Heart left ventricle (tissue), 16 donors: ENCODE results near the gene IQCC. TPM values are rescaled to one million over a fixed set of nuclear protein-coding genes. Genes with fewer than 3 reads are reported as not detected.

Experiments used
- ATAC-seq, 4 donors: fragments of 200-7000 bp; cut with Tn5 transposase; one replicate each; pipeline ENCODE4 v1.9.1; 2020 to 2022; ENCODE audit warnings: moderate library complexity in 4 of 4, mild to moderate bottlenecking in 3 of 4, moderate number of reproducible peaks in 1 of 4
- DNase-seq, 5 donors: peaks; one replicate each; pipeline ENCODE4 v3.0.0-alpha.2; 2020
- H3K27ac ChIP-seq, 12 donors: fragments of 200-600 bp; sonication (generic) in 4 of 12; one replicate each; pipeline versions ENCODE4 v1.5.0 to v1.8.0; 2016 to 2022; ENCODE audit warnings: mild to moderate bottlenecking in 2 of 12
- H3K27me3 ChIP-seq, 9 donors: fragments of 200-600 bp; sonication (generic) in 2 of 9; one replicate each; pipeline versions ENCODE4 v1.5.1 to v1.8.0; 2016 to 2022; ENCODE audit warnings: mild to moderate bottlenecking in 3 of 9
- H3K36me3 ChIP-seq, 9 donors: fragments of 200-600 bp; sonication (generic) in 2 of 9; one replicate each; pipeline versions ENCODE4 v1.5.0 to v1.8.0; 2018 to 2022; ENCODE audit warnings: mild to moderate bottlenecking in 2 of 9
- H3K4me1 ChIP-seq, 12 donors: fragments of 200-600 bp; sonication (generic) in 4 of 12; one replicate each; pipeline versions ENCODE4 v1.5.0 to v1.8.0; 2016 to 2022; ENCODE audit warnings: mild to moderate bottlenecking in 3 of 12
- H3K4me3 ChIP-seq, 12 donors: fragments of 200-600 bp; sonication (generic) in 4 of 12; one replicate each; pipeline versions ENCODE4 v1.5.0 to v1.8.0; 2017 to 2022; ENCODE audit warnings: mild to moderate bottlenecking in 9 of 12, moderate library complexity in 4 of 12
- H3K9me3 ChIP-seq, 12 donors: fragments of 200-600 bp; sonication (generic) in 4 of 12; one replicate each; pipeline versions ENCODE4 v1.5.0 to v1.8.0; 2016 to 2022; ENCODE audit warnings: mild to moderate bottlenecking in 1 of 12
- CTCF ChIP-seq, 12 donors: fragments of 200-600 bp; sonication (generic) in 4 of 12; IDR thresholded peaks; one replicate each; pipeline versions ENCODE4 v1.5.0 to v1.8.0; 2018 to 2022; ENCODE audit warnings: antibody characterized with exemption in 12 of 12, mild to moderate bottlenecking in 5 of 12
- POLR2A ChIP-seq, 2 donors: fragments of 450-650 bp; IDR thresholded peaks; one replicate each; pipeline ENCODE4 v1.6.1; 2017; ENCODE audit warnings: antibody characterized with exemption in 2 of 2, mild to moderate bottlenecking in 2 of 2, moderate library complexity in 2 of 2
- WGBS, 4 donors: extraction: QIAGEN DNeasy Blood & Tissue Kit in 2 of 4; methylation state at CpG; one replicate each; pipeline versions ENCODE4 v1.1.5 to v1.1.7; 2013 to 2018; 5-methylcytosine and 5-hydroxymethylcytosine counted together
- intact Hi-C, 10 donors: fragments of 100-400 bp; cut with DNase I; formaldehyde crosslinking; loops; one replicate each; pipeline versions ENCODE4 v1.11.1 to v1.14.2; 2022
- polyA plus RNA-seq, 2 donors: library from polyadenylated mRNA; stranded (reverse); fragments of 200-250 nt; gene quantifications; one replicate each; pipeline ENCODE4 v1.2.3, GENCODE V29; 2013
- total RNA-seq, 9 donors: library from RNA; depleted of rRNA in 2 of 9; stranded (reverse); fragments of >200 nt in 2 of 9; fragmentation: NEBNext Ultra II Directional in 3 of 9; extraction: Animal tissue kit (Norgen Biotek cat#: 25700) in 3 of 9; gene quantifications; one replicate each; pipeline versions ENCODE4 v1.1.0 to v1.2.4, GENCODE V29; 2016 to 2023
- donor health status: ischemic (EF 13 %, LVEDD 7.1; RV severe dilation, severe dysfunction).
- donor health status: healthy with polysubstance abuse.
- donor health status: DM: no; HTN: yes; CAD: no.
- donor health status: DM: no; HTN: no; CAD: no.
- donor health status: ischemic (EF 25% LVEDD 6.9; RV normal size, moderate dysfunction).
- donor health status: ischemic (EF 25% LVEDD 5.7; RV mildly dilated, moderate dysfunction).
- donor health status: healthy.
- donor health status: DM: yes; HTN: yes; CAD: no.
- donor health status: ischemic (EF 35%, LVEDD 5.7; RV mildly dilated, moderate dysfunction).
- donor health status: nonischemic (EF 11% LVEDD 7.7; RV severe dilation, severe dysfunction).
- donor health status: DM: yes; HTN: yes; CAD: no.
- donor health status: PGD.
- donor health status: ischemic (EF 29% LVEDD 5.4; RV normal size, mild dysfunction).
- donor health status: nonischemic (EF 23%, LVEDD 6.1; RV moderate dilation, normal function).

IQCC gene
- total and polyA plus RNA-seq, 11 donors, result 0.56 to 1.9 (median 0.75) TPM

- 0 to 2% (median 0%) methylated on average over 26 to 34 of the region's 34 CpGs for WGBS, 4 donors
- H3K9me3 ChIP-seq, result no peaks in the 10 kb centered on the region
- DNase-seq (peak; percentile 74 to 83 (median 80)), ATAC-seq (peak; percentile 29 to 66 (median 50))
- H3K27me3 ChIP-seq, result no peaks in the 10 kb centered on the region
- peaks cover 5 to 55% (median 29%) of the 10 kb centered on the region in 12 donors for H3K4me1 ChIP-seq
- TF ChIP-seq POLR2A (IDR thresholded peaks at IDR 0.05) (peak in 1 of 2 donors; percentile 24), CTCF (IDR thresholded peaks at IDR 0.05) (no peak)
- H3K4me3 ChIP-seq, result peak within 1 kb of the TSS; percentile 39 to 78 (median 66)
- peak within 1 kb of the TSS; percentile 37 to 93 (median 86) for H3K27ac ChIP-seq
- peaks cover 0 to 35% (median 27%) of the 10 kb centered on the region in 9 donors for H3K36me3 ChIP-seq
- intact Hi-C loops, result loop anchor here in 1 of 10 donors (2.0 kb wide), 1 partner anchor 20 kb away; no protein-coding TSS in a partner anchor
Measured at GRCh38 chr1:32200226-32201010, 5.1 kb upstream of the IQCC start, which contains the start of gene CCDC28B. CCDC28B (plus strand) TSS chr1:32200595; CDS start chr1:32201936, 1,341 bp downstream.

- Histone ChIP-seq H3K4me3 (peak overlapping the region; percentile 39 to 78 (median 66)), H3K27ac (peak overlapping the region; percentile 37 to 93 (median 86)), H3K27me3 (no peaks in the 10 kb centered on the region), H3K9me3 (no peaks in the 10 kb centered on the region), H3K36me3 (peaks cover 0 to 27% (median 19%) of the 10 kb centered on the region in 9 donors), H3K4me1 (peaks cover 5 to 56% (median 34%) of the 10 kb centered on the region in 12 donors)
- DNase-seq (peak; percentile 77 to 85 (median 79)), ATAC-seq (peak; percentile 32 to 66 (median 47))
- 1 to 2% (median 1%) methylated on average over 22 to 26 of the region's 26 CpGs for WGBS, 4 donors
- intact Hi-C loops, result loop anchor here in 1 of 10 donors (2.0 kb wide), 1 partner anchor 20 kb away; no protein-coding TSS in a partner anchor
- TF ChIP-seq POLR2A (IDR thresholded peaks at IDR 0.05), result no peak
- TF ChIP-seq CTCF (IDR thresholded peaks at IDR 0.05), result peak in 3 of 12 donors; percentile 11 to 29 (median 27)
Measured at GRCh38 chr1:32201011-32201855, 4.2 kb upstream of the IQCC start.

GRCh38 chr1:32204943-32205361 is 519 bp upstream of the IQCC start:
- no peaks in the 10 kb centered on the region for H3K27me3 ChIP-seq
- peak overlapping the region; percentile 19 to 82 (median 64) for H3K4me3 ChIP-seq
- TF ChIP-seq CTCF (IDR thresholded peaks at IDR 0.05), result no peak
- no peak for TF ChIP-seq POLR2A (IDR thresholded peaks at IDR 0.05)
- DNase-seq, result no peak
- H3K36me3 ChIP-seq, result peaks cover 0 to 6% (median 0%) of the 10 kb centered on the region in 9 donors
- WGBS, 4 donors, result 33 to 42% (median 38%) methylated on average over 24 to 26 of the region's 26 CpGs
- H3K9me3 ChIP-seq, result no peaks in the 10 kb centered on the region
- H3K4me1 ChIP-seq, result peaks cover 5 to 47% (median 26%) of the 10 kb centered on the region in 12 donors
- intact Hi-C loops, result no loop called here
- H3K27ac ChIP-seq, result peak overlapping the region in 6 of 12 donors; percentile 36 to 68 (median 55)
- no peak for ATAC-seq
